ENCODE measurements around the gene RPS6KA2.

Gene RPS6KA2

GRCh38 chr6:166656230-166657151, 29.4 kb upstream of the RPS6KA2 start:
- peak; percentile 80 for DNase-seq (ENCODE audit: low spot score)

GRCh38 chr6:166655713-166656229, 28.7 kb upstream of the RPS6KA2 start:
- no peak for DNase-seq (ENCODE audit: low spot score)

DNA sequence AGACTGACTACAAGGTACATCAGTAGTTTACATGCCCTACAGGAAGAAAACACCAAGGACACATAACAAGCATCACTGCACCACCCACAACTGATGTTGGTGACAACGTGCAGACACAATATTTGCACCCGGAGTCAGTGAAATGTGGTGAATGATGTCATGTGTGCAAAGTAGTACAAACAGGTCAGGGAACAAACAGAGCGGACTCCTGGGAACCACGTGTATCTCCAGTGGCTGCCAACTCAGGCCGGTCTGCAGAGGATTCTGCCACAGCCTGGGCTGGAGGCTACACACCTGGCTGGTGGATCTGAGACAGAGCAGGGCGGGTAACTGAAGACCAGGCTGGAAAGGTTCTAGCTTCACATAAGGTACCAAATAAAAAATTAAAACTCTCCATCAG, 28.2 kb upstream of the RPS6KA2 start:
- DNase-seq (ENCODE audit: low spot score): peak; percentile 5

DNA sequence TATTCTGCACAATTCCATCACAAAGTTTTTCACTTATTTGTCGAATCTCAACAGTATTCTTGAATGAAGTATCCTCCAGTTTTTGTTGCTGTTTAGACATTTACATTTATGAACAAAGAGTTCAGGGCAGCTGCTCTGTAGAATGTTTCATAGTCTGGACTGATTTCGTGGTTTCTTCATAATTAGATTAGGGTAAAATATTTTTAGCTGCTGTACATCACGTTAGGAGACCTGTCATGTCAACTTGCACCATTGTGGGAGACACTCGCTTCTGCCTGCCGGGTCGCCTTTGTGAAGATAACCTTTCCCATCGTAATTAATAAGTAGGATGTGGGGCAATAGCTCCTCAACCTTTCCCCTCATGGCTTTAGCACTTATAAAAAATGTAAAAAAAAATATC, 27.5 kb upstream of the RPS6KA2 start:
- DNase-seq (ENCODE audit: low spot score): no peak

GRCh38 chr6:166653639-166653941, 26.5 kb upstream of the RPS6KA2 start:
- DNase-seq (ENCODE audit: low spot score): no peak

- DNase-seq (ENCODE audit: low spot score): no peak
Measured at GRCh38 chr6:166650824-166651807, 24.1 kb upstream of the RPS6KA2 start.

DNA sequence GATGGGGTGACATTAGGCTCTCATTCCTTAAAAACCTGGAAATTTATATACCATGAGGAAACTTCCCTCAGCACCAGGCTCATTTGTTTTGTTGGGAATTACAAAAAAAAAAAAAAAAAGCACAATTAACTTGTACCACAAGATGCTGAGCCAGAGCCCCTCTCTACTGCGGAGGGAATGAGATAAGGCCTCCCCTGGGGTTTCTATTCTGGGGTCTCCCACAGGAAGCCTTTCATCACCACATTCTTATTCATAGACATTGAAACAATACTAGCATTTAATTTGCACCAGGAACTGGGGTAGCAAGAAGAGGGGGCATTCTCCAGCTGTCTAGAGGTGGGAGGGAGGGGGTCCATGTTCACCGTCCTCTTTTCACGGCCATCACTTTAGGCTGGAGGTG, 23.0 kb upstream of the RPS6KA2 start:
- no peak for DNase-seq (ENCODE audit: low spot score)

DNA sequence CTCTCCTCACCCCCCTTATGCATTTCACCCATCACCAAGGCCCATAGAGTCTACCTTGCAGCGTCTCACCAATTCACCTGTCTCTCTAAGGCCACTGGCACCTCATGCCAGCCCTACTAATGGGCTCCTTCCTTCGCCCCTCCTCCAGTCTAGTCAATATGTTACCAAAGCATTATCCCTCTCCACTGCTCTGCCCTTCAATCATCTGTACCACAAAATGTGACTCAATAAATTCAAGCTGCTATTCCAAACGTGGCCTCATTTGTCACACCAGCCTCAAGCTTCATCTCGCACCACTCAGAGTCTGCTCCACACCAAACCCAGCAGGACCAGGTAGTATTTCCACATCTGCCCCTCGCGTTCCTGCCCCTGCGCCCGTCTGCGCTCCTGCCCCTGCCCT, 21.8 kb upstream of the RPS6KA2 start:
- no peak for DNase-seq (ENCODE audit: low spot score)

DNA sequence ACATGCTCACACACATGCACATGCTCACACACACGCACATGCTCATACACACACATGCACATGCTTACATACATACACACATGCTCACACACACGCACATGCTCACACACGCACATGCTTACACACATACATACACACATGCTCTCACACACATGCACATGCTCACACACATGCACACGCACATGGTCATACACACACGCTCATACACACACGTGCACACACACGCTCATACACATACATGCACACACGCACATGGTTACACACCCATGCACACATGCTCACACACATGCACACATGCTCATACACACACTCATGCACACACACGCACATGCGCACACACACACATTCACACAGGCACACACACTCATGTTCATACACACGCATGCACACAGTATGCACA, 20.8 kb upstream of the RPS6KA2 start:
- no peak for DNase-seq (ENCODE audit: low spot score)

DNA sequence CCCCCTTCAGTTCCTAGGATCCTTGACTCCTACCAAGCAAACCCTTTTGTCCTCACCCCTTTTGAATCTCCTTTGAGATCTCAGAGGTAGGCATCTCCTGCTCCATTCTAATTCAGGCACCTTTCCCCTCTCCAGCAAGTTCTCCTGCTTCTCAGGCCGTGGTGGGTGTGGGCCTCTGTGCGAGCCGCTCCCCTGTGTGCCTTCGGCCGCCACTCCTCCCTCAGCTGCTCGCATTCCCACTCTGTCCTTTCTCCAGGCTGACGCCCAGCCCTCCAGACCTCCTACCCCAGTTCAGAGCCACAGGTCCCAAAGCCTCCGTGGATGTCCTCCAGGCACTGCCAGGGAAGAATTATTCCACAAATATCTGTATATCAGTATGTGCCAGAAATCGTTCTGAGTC, 19.7 kb upstream of the RPS6KA2 start:
- DNase-seq (ENCODE audit: low spot score): no peak

GRCh38 chr6:166645896-166646295, 18.8 kb upstream of the RPS6KA2 start:
- DNase-seq (ENCODE audit: low spot score): no peak

DNA sequence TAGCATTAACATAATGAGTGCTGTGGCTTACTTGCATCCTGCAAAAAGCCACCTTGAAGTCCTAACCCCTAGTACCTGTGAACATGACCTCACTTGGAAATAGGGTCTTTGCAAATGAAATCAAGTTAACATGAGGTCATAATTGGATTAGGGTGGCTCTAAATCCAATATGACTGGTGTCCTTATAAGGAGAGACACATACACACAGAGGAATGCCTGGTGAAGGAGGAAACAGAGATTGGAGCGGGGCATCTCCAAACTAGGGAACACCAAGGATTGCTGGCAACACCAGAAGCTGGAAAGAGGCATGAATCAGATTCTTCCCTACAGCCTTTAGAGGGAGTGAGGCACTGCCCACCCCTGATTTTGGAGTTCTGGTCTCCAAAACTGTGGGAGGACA, 17.6 kb upstream of the RPS6KA2 start:
- DNase-seq (ENCODE audit: low spot score): no peak

- no peak for DNase-seq (ENCODE audit: low spot score)
Measured at GRCh38 chr6:166643891-166644590, 17.0 kb upstream of the RPS6KA2 start.

- no peak for DNase-seq (ENCODE audit: low spot score)
Measured at GRCh38 chr6:166642646-166643045, 15.6 kb upstream of the RPS6KA2 start.

DNA sequence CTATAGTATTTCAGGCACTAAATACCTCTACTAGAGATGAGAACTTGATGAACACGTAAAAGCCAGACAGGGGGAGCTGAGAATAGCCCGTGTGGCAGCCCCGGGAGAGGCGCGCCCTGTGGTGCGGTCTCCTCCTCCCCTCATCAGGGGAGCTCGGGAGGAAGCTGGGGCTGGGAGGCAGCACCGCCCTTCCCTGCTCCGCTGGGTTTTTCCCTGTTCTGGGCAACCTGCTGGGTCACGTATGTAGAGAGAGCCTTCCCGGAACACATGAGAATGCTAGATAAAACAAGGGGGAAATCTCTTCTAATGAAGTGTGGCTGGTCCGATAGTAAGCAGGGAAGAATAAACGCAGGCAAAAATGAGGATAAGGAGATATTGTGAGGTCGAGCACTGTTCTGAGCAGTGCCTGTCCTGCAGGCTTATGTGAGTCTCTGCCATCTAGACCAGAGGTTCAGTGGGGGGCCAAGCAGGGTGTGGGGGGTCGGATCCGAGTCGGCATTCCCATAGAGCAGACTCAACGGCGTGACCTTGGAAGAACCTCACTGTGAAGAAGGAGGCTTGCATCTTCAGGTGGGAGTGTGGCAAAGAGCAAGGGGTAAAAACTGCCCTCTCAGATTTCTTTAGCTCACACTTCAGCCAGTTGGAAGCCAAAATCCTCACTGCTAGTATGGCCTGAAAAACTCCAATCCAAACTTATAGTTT, 13.4 kb upstream of the RPS6KA2 start:
- DNase-seq (ENCODE audit: low spot score): no peak

DNA sequence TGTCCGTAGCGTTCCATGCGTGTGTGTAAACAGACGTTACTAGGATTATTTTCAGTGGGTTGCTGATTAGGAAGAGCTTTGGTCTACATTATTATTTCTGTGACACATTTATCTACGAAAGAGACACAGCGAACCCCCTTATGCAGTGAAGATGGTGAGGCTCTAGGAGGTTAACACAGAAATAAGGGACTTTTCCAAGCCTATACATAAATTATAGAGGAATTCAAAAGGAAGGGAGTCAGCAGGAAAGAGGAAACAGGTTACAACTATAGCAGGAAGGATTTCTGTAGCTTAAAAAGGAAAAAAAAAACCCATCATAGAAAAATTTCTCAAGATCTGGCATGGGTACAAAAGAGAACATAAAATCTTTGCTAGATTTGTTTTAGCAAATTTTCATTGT, 12.9 kb upstream of the RPS6KA2 start:
- DNase-seq (ENCODE audit: low spot score): no peak

DNA sequence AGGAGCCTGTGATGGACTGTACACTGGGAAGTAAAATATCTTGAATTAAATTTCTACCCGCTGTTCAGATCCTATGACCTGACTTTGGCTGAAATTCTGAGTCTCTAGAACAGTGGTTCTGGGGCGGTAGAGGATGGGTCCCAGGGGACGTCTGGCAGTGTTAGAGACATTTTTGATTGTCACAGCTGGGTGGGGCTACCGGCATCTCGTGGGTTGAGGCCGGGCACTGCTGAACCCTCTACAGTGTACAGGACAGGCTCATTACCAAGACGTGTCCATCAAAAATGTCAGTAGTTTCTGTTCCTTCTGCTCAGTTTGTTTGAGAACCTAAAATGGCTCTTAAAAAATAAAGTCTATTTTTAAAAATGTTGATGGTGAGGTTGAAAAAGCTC, 11.5 kb upstream of the RPS6KA2 start:
- no peak for DNase-seq (ENCODE audit: low spot score)

DNA sequence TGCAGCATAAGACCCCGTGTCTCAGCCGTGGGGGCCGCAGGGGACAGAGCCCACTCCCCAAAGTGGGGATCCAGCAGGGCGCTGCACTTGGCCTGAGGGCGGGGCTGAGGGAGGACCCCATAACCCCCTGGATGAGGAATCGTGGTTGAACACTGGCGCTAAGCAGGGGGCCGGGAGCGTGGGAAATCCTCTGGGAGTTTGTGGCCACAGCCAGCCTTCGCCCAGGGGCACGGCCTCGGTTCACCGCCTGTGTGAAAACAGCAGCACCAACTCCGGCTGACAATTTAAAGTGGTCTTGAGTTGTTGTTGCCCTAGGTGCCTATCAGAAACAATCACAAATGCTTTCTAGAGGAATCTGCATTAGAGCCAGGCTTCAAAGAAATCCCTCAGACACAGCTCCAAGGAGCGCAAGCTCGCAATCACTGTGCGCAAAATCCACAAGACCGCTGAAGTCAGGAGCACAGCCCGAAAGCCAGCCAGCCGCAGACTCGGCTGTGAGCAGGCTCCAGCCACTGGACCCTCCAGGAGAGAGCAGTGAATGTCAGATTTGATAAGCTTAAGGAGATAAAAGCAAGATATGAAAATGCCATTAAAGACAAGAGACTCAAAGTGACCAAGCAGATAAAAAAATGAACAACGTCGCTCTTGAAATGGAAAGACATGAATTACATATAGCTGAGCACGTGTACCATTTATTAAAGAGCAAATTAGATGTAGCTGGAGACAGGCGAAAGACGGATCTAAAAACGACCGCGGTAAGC, 10.9 kb upstream of the RPS6KA2 start:
- DNase-seq (ENCODE audit: low spot score): no peak

GRCh38 chr6:166636934-166637333, 9.9 kb upstream of the RPS6KA2 start:
- DNase-seq (ENCODE audit: low spot score): no peak

- DNase-seq (ENCODE audit: low spot score): no peak
Measured at GRCh38 chr6:166636191-166636933, 9.3 kb upstream of the RPS6KA2 start.
